NCI-H774 (cell line): Measurements from ENCODE around the gene CASK.

Experiments used
- DNase-seq: peaks from one replicate; lab custom pipeline; 2025; lab: John Stamatoyannopoulos, UW

Gene CASK

GRCh38 chrX:41470706-41471105 lies 452.6 kb downstream of the CASK start:
- DNase-seq = no peak

- DNase-seq = peak; percentile 48
Observed at GRCh38 chrX:41468647-41469323, 454.6 kb downstream of the CASK start.
